GM08714 (cell line): ENCODE measurements around the gene DNAJC7.
"Not testable (repeated sequence)": the region's sequence is repeated elsewhere in the genome, so short reads cannot be mapped to it uniquely, and the experiment has no call there.

ENCODE experiments used
- H3K4me3 ChIP-seq: fragments of 200-500 bp; sonication (Bioruptor generic); 2 replicates; pipeline ENCODE4 v1.5.1; 2014; ENCODE audit warnings: mild to moderate bottlenecking, low read length, inconsistent platforms
- ZNF274 ChIP-seq: IDR thresholded peaks from 2 replicates; pipeline ENCODE4 v1.6.1; 2012; ENCODE audit warnings: mild to moderate bottlenecking, low read depth, low read length

Gene DNAJC7

DNA sequence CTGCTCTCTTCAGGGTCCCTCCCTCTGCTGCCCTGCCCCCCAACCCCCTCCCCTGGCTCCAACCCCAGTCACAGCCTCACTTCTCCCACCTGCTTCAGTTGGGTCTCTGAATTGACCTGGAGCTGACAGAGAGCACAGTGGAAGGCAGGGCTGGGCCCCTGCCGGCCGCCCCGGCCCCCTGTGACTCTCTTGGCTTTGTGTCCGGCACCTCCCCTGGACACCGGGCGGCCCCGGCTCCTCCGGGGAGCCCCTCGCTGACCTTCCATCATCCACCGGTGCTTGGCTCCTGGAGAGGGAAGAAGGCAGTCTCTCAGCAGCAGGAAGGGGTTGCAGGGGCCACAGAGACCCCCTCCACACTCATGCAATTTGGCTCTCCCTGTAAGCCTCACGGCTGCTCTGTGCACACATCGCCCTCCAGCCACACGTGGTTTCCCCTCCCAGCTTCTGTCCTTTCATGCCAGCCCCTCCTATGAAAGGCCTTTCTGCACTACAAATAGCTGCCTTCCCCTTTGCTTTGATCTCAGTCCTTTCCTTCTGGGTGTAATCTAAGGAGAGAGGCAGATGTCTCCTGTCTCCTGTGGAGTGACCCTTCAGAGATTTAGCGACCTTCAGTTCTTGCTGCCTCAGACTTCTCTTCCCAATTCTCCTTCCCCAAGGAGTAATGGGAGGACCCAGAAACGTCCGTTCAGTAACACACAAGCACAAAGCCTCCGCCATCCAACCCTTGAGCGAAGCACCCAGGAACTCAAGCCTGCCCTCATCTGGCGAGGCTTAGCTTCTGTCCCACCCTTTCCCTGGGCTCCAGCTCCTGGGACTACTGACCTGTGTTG is 10.9 kb upstream of the DNAJC7 start:
- no peak overlapping the region for H3K4me3 ChIP-seq
- TF ChIP-seq ZNF274: no peak

DNA sequence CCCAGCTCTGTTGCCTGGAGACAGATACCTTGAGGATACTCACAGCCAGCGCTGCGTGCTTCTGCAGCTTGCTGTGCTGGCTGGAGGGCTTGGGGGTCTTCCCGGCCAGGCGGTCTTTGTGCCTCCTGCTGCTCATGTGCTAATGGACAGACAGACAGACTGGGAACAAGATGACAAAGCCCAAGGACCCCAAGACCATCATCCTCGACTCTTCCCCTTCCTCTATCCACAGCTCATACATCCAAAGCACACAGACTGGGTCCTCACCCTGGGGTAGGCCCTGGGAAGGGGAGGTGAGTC is 10.3 kb upstream of the DNAJC7 start:
- TF ChIP-seq ZNF274: no peak

DNA sequence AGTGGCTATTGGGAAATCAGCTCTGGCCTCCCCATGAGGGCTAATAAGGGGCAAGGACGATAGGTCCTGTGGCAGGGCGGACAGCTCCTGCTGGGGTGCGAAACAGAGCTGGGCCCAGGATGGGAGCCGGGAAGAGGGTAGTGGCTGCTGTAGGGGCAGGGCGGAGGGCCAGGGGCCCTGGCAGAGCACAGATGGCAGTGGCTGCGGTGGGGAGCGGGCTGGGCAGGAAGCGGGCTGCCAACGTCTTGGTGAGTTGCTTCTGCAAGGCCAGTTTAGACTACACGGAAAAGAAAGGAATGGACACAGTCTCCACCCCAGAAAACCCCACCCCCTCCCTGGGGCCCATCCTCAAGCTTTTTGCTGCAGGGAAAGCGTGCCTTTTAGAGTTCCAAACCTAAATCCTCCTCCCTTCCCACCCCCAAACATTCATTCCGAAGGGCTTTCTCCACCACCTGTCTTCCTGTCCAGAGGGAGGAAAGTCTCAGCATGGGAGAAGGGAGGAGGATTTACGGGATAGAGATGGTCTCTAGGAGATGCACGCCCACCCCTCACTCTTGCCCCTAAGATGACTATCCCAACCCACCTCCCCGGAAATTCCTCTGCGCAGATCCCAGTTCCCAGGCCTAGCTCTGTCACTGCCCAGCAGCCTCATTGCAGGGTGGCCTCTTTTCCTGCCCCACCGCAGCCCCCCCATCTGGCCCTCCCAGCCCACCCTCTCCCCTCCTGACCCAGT is 9.8 kb upstream of the DNAJC7 start:
- no peak for TF ChIP-seq ZNF274
- no peak overlapping the region for H3K4me3 ChIP-seq

More for the DNA sequence above, 10.3 kb upstream of the DNAJC7 start:
- H3K4me3 ChIP-seq: no peak overlapping the region

DNA sequence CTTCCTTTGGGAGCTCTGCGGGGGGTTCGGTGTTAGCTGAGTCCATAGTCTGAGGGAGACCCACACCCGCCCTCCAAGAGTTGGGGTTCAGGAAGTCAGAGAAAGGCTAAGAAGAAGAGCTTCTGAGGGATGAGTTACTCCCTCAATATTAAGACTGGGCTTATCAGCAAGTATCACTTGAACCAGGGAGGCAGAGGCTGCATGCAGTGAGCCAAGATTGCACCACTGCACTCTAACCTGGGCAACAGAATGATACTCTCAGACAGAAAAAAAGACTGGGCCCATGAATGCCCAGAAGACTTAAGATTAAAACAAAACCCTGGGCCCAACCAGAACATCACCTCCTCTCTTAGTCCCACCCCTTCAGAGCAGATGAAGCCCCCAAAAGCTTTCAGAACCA is 8.7 kb upstream of the DNAJC7 start:
- TF ChIP-seq ZNF274: no peak
- no peak overlapping the region for H3K4me3 ChIP-seq

- no peak for TF ChIP-seq ZNF274
- H3K4me3 ChIP-seq: no peak overlapping the region
Observed at GRCh38 chr17:42025191-42025579, 7.9 kb upstream of the DNAJC7 start.

- no peak for TF ChIP-seq ZNF274
- H3K4me3 ChIP-seq: no peak overlapping the region
Observed at GRCh38 chr17:42023524-42024349, 6.5 kb upstream of the DNAJC7 start.

GRCh38 chr17:42020845-42021244 is 3.6 kb upstream of the DNAJC7 start:
- H3K4me3 ChIP-seq: peak overlapping the region; percentile 99

DNA sequence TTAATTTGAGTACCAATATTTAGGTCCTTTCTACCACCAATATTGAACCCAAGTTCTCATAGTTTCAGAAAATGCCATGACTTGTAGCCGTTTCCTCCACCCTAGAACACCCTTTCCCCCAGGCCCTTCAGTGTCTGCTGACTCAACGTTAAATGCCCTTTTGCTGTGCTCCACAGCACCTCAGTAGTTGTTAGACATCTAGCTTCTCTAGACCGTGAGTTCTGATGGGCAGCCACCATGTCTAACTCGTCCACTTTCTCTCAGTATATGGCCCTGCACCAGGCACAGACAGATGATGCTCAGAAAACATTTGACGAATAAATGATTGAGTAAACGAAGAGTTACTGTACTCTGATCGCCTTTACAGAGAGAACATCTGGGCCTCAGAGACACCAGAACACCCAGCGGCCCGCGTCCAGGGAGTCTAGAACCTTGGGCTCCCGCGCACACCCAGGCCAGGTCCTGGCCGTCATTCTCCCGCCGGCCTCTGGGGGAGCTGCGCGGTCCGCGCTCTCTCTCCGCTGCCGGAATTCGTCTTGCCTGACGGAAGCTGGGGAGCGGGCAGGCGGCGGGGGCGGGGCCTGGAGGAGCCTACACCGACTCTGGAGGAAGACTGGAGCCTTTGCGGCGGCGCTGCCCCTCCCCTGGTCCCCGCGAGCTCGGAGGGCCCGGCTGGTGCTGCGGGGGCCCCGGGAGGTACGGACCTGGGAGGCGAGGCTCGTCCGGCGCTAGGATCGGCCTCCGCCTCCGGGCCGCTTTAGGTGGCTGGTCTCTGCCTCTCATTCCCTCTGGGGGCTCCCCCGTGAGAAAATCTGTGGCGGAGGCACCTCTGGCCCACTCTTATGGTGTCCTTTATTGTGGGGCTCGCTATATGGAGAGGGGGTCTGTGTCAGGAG is 2.5 kb upstream of the DNAJC7 start, which contains the start of gene NKIRAS2:
Gene NKIRAS2, plus strand, starts transcription at position 582 of the 896 bp plus-strand sequence. CDS start 1,488 bp downstream, outside the sequence.
- no peak for TF ChIP-seq ZNF274
- peak within 1 kb of the TSS; percentile 99 for H3K4me3 ChIP-seq

DNA sequence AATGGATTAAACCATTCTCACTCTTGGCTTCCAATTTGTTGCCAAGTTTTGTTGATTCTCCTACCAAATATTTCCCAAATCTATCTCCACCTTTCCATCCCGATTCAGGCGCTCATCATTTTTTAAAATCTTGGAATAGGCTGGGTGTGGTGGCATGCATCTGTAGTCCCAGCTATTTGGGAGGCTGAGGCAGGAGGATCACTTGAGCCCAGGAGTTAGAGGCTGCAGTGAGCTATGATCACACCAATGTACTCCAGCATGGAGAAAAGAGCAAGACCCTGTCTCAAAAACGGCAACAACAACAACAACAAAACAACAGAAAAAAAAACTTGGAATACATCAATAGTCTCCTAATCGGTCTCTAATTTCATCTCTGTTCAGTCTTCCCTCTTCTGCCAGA is 1.7 kb upstream of the DNAJC7 start:
- no peak for TF ChIP-seq ZNF274
- no peak overlapping the region for H3K4me3 ChIP-seq

DNA sequence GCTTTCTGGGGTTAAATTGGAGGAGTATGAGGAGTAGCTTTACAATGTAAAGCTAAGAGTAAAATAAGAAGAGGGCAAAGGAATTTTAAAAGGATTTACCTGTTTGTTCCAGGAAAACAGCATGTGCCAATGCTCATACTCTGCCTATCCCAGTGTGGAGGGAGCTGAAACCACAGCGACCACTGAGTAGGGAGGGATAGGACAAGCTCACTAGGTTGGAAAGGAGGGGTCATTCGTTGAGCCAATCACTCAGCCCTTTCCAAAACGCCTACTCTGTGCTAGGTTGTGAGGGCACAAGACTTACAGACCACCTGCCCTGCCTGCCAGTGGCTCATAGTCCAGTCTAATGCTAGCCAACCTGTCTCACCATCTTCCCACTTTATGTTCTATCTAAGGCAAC is 1.1 kb upstream of the DNAJC7 start:
- no peak for TF ChIP-seq ZNF274
- H3K4me3 ChIP-seq: peak overlapping the region; percentile 95

GRCh38 chr17:42017866-42018200 is 594 bp upstream of the DNAJC7 start:
- peak overlapping the region; percentile 95 for H3K4me3 ChIP-seq
- TF ChIP-seq ZNF274: no peak

DNA sequence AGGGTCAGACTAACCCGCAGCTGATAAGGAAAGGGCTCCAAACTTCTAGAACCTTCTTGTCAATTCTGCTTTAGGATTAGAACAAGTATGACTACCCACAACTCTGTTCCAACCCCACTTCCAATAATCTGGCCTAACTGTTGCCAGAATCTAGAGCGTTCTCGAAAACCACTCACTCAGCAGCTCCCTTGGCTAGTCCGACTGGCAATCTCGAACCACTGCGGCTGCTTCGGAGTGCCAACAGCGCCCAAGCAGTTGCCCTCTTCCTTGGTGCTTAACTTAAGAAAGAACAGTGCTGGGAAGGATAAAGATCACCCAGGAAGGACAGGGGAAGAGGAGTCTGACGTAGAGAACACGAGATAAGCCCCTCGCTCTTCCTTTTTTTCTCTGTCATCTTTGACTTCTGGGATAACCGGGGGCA is 818 bp downstream of the DNAJC7 start:
- no peak for TF ChIP-seq ZNF274
- peak overlapping the region; percentile 95 for H3K4me3 ChIP-seq

DNA sequence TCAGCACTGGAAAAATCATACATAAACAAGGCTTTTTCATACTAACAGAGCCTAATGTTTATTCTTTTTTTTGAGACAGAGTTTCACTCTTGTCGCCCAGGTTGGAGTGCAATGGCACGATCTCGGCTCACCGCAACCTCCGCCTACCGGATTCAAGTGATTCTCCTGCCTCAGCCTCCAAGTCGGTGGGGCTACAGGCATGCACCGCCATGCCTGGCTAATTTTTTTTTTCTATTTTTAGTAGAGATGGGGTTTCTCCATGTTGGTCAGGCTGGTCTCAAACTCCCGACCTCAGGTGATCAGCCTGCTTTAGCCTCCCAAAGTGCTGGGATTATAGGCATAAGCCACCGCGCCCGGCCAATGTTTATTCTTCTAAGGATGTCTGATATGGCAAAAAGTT is 3.5 kb downstream of the DNAJC7 start:
- H3K4me3 ChIP-seq: not testable (repeated sequence)

DNA sequence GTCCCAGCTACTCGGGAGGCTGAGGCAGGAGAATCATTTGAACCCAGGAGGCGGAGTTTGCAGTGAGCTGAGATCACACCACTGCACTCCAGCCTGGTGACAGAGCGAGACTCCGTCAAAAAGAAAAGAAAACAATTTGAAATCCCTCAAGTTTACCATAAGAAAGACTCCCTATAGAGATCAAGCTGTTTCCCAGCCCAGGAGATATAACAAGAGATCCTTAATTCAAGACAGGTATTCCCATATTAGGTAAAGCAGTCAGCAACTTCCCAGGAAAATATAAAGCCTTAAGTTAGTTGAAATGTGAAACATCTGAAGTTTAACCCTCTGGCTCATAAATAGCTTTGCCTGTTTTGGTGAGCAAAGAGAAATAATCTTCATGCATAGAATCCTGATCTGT is 4.9 kb downstream of the DNAJC7 start:
- not testable (repeated sequence) for H3K4me3 ChIP-seq
